ENCODE data around the gene CLPSL1.

CLPSL1 gene

DNA sequence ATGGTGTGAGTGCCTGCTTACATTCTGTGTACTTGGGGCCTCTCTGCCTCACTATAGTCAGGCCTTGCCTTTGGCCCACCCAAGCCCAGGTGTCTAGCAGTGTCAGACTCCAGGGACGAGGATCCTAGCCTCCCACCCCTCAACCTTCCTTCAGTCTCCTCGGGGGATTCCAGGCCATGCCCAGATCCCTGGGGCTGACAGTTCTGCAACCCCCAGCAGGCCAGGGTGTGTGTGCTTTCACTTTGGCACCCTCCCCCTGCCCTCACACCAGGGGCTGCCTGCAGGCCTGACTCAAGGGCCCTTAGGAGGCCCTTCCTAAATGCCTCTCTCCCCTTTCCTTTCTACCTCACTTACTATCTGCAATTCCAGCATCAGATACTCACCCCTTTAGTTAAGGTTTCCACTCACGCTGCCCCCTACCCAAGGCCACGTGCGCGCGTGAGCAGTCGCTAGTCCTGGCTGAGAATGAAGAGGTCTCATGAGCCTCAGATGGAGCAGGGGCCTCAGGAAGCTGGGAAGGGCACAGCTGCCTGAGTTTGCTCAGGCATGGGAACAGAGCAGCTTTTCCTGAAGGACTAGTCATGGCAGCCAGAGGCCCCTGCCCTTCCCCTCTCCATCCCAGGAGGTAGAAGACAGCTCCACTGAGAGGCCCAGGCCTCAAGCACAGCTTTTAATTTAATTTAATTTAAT, 17.2 kb downstream of the CLPSL1 start:
- DNase-seq (ENCODE audit: low spot score), result no peak

DNA sequence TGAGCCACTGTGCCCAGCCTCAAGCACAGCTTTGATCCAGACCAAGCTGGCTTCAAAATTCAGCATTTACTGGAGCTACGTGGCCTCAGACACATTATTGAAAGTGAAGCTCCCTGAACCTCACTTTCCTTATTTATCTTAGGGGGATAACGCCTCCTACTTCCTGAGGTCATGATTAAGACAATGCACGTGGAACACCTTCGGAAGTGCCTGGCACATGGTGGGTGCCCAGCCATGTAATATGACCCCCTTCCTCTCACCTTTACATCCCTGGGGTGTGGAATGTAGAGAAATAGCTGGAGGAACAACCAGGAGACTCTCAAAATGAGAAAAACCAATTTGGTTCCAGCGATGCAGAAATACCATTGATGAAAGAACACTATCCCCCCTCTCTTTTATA, 17.9 kb downstream of the CLPSL1 start:
- no peak for DNase-seq (ENCODE audit: low spot score)

DNA sequence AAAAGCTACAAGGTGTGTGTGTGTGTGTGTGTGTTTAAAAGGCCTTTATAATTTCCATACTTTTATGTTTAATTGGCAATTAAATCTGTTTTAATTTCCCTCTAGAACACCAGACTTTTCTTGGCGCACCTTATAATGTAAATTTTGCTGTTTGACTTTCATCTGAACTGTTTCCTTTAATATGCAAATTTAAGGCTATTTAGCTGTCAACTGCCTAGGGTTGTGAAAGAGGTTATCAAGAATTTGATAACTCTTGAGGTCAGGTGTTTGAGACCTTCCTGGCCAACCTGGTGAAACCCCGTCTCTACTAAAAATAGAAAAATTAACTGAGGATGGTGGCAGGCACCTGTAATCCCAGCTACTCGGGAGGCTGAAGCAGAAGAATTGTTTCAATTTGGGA, 20.3 kb downstream of the CLPSL1 start:
- DNase-seq (ENCODE audit: low spot score), result no peak

DNA sequence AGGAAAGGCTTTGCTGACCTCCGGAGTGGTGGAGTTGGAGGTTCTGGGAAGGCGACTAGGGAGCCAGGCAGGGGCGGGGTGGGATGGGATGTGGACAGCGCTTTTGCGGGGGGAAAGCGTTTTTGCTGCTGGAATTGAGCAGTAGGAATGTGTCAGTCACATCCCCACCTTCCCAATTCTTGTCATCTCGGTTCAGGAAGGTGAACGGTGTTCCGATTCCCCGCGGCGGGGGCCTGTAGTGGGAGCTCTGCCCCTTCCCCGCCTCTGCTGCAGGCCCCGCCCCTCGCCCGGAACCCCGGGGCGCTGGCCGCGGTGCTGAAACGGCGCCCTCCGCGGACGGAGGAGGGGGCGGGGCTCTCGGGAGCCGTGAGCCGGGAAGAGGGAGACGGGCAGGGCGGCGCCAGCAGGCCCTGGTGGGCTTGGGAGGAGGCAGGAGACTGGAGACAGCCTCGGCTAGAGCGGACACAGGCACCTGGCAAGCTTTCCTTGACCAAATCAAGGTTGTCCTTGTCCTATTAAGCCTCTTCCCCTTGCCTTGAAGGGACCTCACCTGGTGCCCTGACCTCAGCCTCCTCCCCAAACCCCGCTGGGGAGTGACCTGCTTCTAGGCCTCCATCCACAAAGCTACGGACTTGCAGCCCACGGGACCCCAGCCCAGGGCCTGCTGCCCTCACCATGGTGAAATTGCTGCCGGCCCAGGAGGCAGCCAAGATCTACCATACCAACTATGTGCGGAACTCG, 24.3 kb downstream of the CLPSL1 start, which contains the start of gene LHFPL5:
TSS of gene LHFPL5 (plus strand) at position 357 of the 741 bp plus-strand sequence. CDS start at position 676, 319 bp downstream.
- DNase-seq (ENCODE audit: low spot score), result no peak

DNA sequence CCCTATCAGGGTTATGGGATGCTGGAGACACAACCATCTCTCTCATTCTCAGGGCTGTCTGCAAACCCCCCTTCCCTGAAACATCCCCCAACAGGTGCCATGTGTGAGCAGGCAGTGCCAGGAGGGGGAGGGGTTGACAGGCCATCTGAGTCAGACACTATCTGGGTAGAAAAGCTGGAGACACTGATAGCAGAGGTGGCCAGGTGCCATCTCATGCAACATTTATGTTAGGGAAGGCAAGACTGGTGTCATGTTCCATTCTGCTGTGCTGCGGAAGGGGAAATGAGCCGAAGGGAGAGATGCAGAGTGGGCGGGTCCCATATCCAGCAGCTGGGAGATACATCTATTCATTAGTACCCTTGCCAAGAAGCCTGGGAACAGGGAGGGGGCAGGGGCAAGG, 27.9 kb downstream of the CLPSL1 start:
- DNase-seq (ENCODE audit: low spot score), result no peak

DNA sequence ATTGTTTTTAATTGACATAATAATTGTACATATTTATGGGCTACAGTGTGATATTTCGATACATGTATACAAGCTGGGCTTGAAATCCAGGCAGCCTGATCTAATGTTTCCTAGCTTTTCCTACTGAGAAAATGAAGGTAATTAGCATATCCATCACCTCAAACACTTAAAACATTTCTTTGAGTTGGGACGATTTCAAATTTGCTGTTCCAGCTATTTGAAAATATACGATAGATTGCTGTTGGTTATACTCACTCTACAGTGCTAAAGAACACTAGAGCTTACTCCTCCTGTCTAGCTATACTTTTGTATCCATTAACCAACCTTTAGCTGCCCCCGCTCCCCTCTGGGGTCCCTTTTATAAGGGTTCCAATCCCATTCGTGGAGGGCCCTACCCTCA, 29.0 kb downstream of the CLPSL1 start:
- no peak for DNase-seq (ENCODE audit: low spot score)

DNA sequence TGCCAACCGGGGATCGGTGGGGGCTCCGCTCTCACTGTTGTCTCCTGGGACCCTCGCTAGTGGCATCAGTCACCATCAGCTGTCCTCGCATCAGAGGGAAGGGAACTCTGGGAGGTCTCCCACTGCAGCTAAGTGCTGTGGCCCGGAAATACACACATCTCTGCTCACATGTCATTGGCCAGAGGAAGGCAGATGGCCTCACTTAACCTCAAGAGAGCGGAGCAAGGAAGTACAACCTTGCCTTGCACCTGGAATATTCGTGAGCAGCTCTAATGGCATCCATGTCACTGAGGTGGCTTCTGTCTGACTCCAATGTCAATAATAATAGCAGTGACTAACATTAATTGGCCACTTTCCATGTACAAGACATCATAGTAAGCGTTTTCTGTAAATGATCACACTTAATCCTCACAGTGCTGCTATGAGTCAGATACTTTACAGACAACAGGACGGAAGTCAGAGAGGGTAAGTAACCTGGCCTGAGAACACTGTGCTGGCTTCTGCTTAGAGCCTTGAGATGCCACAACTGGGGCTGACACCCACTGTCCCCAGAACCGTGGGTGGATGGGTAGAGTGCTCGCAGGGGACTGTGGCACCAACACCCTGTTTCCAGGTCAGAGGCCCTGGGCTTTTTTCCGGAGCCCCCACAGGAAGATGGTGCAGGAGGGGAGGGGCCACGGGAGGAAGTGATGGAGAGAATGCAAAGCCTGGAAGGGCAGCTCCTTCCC, 30.3 kb downstream of the CLPSL1 start:
- no peak for DNase-seq (ENCODE audit: low spot score)

DNA sequence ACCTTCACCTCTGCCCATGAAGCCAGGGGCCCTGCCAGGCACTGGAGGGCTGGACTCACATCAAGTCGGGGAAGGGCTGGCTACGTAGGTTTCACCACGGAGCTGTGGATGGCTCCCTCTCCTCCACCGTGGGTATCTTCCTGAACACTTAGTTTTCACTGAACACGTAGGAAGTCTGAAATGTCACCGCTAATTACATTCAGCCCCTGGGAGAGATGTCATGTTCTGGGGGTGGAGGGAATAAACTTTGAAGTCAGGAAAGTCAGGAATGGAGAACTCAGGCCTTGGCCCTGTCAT, 30.8 kb downstream of the CLPSL1 start:
- no peak for DNase-seq (ENCODE audit: low spot score)

DNA sequence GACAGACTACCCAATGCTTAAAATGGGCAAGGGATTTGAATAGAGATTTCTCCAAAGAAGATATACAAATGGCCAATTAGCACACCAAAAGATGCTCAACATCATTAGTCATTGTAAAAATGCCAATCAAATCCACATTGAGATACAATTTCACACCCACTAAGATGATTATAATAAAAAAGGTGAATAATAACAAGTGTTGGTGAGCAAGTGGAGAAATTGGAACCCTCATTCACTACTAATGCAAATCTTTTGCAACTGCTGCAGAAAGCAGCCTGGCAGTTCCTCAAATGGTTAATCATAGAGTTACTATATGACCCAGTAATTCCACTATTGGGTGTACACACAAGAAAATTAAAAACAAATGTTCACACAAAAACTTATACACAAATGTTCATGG, 36.7 kb downstream of the CLPSL1 start:
- no peak for DNase-seq (ENCODE audit: low spot score)

DNA sequence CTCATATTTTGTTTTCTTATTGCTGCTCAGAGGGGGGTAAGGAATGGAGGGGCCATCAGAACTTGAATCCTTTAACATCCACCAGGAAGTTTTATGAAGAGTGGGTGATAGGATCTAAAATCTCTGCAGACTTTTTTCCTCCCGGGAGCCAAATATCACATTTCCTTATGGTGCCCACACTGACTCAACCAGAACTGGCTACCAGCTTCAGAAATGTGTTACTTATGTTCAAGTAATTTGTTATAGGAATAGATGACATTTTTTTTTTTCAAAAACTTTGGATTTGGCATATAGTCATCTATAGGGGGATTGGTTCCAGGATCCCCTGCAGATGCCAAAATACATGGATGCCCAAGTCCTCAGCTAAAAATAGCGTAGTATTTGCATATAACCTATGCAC, 42.8 kb downstream of the CLPSL1 start:
- no peak for DNase-seq (ENCODE audit: low spot score)

DNA sequence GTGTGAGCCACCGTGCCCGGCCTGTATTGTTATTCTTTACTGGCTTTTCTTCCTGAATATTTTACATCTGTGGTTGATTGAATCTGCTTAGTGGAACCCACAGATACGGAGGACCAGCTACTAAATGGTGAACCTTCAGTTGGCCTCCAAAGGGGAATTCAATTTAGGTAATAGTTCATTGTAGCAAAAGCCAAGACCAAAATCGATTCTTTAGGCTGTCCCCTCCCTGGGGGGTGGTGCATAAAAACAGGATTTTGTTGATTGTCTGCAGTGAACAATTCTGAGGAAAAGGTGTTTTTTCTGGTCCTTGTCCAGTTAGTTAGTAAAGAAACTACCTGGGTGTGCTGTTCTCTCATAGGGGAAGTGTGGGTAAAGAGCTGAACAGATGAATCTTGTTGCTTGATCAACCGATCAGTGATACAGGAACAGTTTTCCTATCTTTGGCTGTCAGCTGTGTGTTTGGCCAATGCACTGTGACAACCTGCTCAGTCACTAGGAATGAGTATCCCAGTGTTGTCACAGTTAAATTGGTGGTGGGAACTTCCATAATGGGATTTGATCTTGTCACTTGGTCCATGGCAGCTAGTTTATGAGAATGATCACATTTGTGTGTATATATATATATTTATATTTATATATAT, 43.9 kb downstream of the CLPSL1 start:
- DNase-seq (ENCODE audit: low spot score), result no peak

DNA sequence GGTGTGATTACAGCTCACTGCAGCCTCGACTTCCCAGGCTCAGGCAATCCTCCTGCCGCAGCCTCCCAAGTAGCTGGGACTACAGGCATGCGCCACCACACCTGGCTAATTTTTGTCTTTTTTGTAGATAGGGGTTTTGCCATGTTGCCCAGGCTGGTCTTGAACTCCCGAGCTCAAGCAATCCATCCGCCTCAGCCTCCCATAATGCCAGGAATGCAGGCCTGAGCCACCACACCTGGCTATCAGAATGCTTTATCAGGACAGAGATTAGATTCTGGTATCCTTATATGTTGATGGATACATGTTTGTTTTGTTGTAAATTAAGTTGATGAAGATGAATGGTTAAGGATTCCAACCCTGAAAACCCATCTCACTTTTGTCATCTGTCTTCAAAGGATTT, 48.5 kb downstream of the CLPSL1 start:
- DNase-seq (ENCODE audit: low spot score), result no peak

DNA sequence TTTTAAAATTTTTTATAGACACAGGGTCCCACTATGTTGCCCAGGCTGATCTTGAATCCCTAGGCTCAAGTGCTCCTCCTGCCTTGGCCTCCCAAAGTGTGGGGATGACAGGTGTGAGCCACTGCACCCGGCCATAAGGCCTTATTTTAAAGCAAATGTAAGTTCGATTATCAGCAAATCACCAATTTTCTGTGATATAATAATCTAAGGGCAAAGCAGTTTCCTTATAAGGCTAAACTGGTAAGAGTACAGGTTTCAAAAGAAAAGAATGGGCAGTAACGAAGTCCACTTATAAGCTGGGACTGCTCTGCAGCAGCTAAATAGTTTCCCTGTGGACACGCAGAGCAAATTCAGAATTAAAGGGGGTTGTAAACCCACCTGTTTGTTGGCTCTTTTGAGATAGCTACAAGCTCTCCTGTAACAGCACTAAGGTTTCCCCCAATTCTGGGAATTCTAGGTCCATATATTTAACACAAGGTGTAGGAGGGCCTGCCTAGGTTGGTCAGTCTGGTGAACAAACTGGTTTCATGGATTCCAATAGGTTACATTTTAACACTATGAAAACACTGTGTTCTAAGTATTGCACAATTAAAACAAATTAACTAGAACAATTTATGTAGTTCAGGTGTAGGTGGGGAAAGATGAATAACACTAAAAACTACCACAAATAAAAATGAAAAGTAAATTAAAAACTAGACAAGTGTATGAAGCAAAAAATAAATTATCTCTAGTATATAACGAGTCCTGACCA, 50.6 kb downstream of the CLPSL1 start:
- DNase-seq (ENCODE audit: low spot score), result no peak

DNA sequence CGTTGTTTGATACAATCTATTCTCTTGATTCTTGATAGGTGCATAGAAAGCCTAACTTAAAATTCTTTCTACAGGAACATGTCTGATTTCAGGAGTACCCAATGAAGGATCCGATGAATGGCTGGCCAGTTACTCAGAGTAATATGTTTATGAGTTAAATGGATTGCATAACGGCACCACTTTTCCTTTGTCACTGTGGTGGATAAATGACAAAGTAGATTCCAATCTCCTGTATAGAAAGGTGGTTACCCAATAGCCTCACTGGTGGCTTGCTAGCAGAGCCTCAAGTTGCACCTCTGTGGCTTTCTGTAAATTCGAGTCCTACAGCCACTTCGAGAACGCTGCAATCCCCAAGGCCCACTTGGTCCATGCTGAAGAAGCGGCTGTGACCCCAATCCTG, 52.7 kb downstream of the CLPSL1 start:
- DNase-seq (ENCODE audit: low spot score), result no peak
